ENCODE results near the gene EVC. TPM values are rescaled to one million over a fixed set of nuclear protein-coding genes. Genes with fewer than 3 reads are reported as not detected.
"Not testable (repeated sequence)": the region's sequence is repeated elsewhere in the genome, so short reads cannot be mapped to it uniquely, and the experiment has no call there.

EVC gene
- total RNA-seq, 1 donor from 2014 or later: 5.3 TPM

DNA sequence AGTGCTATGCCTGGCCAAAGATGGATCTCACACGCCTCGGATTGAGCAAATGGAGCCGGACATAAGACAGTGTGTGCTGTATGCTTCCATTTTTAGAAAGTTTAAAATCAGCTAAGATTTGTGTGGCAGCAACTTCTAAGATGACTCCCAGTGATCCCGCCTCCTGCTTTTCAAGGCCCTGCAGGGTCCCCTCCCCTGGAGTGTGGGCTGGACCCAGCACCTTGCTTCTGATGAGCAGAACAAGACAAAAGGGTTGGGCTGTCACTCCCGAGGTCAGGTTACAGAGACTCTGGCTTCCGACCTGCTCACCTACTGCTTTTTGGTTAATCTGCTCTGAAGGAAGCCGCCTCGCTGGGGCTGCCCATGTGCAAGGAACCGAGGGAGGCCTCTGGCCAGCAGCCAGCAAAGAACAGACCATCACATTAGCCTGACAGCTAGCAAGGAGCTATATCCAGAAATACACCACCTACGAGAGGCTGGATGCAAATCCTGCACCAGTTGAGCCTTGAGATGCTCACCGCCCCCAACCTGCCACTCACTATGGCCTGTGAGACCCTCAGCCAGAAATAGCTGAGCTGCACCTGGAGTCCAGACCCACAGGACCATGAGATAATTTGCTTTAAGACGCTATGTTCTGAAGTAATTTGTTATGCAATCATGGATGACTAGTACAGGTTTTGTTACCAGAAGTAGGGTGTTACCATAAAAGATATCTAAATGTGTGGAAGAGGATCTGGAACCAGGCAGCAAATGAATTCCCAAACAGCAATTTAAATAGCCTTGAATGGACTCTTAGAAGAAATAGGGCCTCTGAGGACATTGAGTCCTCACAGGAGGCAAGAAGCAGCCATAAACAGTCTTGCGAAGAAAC lies 134.3 kb downstream of the EVC start:
- ATAC-seq (ENCODE audit: poor library complexity): no peak
- intact Hi-C loops (cut with DNase I): no loop called here

GRCh38 chr4:5851637-5852301 lies 140.8 kb downstream of the EVC start:
- intact Hi-C loops (cut with DNase I): no loop called here
- ATAC-seq (ENCODE audit: poor library complexity) (no peak), DNase-seq (no peak)

More for the DNA sequence above, 134.3 kb downstream of the EVC start:
- no peak for DNase-seq

DNA sequence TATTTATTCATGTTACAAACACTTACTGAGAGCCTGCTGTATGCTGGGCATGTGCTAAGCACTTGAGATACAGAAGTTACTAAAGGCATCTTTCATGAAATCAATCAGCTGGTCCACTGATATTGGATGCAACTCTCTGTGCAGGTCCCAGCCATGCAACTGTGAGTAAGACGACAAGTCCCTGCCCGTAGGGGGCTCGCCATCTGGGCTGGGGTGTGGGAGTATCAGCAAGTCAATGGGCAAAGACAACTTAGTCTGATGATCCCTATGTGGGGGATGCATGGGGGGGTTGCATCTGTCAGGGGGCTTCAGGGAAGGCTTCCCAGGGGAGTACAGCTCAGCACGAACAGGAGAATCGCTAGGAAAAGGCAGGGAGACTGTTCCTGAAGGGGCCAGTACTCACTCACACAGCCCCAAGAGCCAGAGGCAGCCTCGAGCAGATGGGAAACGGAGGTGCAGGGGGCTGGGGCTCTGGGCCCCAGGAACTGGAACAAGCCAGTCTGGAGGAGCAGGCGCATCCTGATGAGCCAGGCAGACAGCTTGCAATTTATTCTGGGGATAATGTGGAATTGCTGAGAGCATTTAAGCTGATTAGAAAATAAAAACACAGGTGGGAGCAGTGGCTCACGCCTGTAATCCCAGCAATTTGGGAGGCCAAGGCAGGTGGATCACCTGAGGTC lies 141.7 kb downstream of the EVC start:
- no peak for DNase-seq
- ATAC-seq (ENCODE audit: poor library complexity): no peak
- intact Hi-C loops (cut with DNase I): no loop called here

- DNase-seq (no peak), ATAC-seq (ENCODE audit: poor library complexity) (no peak)
- intact Hi-C loops (cut with DNase I): no loop called here
Measured at GRCh38 chr4:5854929-5855328, 143.9 kb downstream of the EVC start.

DNA sequence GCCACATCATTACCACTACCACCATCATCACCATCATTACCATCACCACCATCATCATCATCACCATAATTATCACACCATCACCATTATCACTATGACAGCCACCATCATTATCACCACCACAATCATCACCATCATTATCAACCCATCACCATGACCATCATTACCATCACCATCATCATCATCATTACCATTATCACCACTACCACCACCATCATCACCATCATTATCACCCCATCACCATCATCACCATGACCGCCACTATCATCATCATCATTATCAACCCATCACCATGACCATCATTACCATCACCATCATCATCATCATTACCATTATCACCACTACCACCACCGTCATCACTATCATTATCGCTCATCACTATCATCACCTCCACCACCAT lies 145.4 kb downstream of the EVC start:
- intact Hi-C loops (cut with DNase I); ATAC-seq (ENCODE audit: poor library complexity); DNase-seq: not testable (repeated sequence)

DNA sequence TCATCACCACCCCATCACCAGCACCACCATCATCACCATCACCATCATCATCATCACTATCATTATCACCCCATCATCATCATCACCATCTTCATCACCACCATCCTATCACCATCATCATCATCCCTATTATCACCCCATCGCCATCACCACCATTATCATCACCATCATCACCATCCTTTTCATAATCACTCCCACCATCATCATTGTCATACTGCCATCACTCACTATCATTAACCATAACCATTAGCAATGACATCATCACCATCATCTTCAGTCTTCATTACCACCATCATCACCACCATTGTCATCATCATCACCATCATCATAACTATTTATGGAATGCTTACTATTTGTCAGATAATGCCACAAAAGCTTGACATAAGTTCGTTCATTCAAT lies 146.2 kb downstream of the EVC start:
- ATAC-seq (ENCODE audit: poor library complexity) (no peak), DNase-seq (no peak)
- intact Hi-C loops (cut with DNase I): no loop called here

DNA sequence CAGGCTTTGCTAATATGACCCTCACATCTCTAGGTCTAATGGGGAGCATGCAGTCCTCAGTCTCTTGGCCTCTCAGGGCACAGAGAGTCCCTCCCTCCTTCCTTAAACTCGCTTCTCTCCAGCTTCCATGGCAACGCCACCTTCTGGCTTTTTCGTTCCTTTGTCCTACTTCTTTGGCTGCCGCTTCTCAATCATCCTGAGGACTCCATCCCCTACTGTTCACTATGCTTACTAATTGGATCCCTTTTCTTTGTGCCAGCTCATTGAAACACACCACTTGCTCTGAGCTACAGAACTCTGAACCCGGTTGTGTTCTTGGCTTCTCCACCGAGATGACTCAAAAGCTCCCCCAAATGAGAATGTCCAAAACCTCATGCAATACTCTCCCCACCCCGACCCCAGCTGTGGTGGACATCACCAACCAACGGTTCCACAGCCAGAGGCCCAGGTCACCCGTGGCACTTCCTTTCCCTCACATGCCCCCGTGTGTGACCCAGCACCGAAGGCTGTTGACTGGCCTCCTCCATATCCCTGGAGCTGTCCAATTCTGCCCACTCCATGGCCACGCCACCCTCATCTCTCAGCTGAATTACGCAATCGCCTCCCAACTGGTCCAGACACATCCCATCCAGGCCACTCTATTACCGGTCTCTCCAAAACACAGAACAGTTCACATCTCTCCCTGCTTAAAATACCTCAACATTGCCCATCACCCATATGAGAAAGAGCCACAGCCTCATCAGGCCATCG lies 147.2 kb downstream of the EVC start:
- intact Hi-C loops (cut with DNase I): no loop called here
- DNase-seq: no peak
- ATAC-seq (ENCODE audit: poor library complexity): no peak

DNA sequence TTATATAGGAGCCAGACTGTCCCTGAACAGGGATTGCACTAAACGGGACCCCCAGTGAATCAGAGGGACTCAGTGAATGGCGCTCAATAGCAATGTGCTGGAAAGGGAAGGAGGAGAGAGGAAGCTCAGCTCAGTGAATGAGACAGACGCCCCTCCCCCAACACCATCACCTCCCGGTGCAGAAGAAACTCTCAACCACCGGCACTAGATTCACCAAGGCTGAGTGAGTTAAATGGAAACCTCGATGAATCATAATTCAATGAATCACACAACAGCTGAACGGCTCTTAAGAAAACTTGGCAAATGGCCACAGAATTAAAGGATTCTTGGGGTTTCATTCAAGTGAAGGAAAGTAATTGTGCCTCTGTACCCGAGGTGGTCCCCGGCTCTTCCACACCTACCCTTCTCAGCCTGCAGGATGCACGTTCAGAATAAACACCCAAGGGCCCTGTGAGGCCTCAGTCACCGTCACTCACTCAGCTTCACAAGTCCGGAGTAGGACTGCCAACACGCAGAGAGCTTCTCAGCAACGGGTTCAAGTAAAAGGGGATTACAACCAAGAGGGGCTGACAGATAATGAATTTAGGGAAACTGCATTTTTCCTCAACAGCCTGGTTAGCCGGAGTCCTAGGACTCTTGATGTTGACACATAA lies 152.6 kb downstream of the EVC start:
- DNase-seq: no peak
- ATAC-seq (ENCODE audit: poor library complexity): no peak
- intact Hi-C loops (cut with DNase I): no loop called here

Other genes starting within 250 kb of the EVC start
- gene EVC2, start 2.6 kb upstream of the EVC start, total RNA-seq: 1.6 TPM
- gene CRMP1, start 181.9 kb downstream of the EVC start, total RNA-seq: 1.2 TPM